C4-2B (cell line): Measurements from ENCODE around the gene MEOX2.

Experiments
- ZFX ChIP-seq: fragments of 450-650 bp; IDR thresholded peaks from 2 replicates; pipeline ENCODE4 v1.6.1; 2017
- TF ChIP-seq, protein P1 (sequence below): fragments of 450-650 bp; conservative IDR thresholded peaks from 2 replicates; pipeline ENCODE4 v1.5.1; 2017; ENCODE audit warnings: mild to moderate bottlenecking

DNA sequence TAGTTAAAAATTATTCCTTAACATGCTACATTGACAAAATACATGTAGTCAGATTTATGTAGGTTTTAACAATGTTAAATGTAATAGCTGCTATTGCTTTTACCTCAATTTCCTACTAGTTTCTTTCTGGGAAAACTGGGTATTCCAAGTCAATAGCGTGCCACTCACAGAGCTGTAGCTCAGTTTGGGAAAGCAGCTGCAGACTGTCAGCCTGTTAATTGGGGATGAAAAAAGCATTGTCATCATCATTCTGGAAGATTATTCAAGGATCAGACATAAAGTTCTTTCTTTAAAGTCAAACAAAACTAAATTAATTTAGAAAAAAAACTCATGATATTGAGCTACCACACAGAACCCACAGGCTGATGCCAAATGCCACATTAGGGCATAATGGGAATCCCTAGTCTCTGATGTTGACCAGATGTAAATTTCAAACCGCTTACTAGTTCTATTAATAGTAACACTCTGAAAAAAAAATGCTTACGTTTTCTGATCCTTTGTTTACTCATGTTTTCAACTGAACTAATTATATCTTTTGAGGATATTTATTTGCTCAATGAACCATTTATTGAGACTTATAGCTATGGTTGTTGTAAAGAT is 105.0 kb downstream of the MEOX2 start:
- TF ChIP-seq, protein P1, sequence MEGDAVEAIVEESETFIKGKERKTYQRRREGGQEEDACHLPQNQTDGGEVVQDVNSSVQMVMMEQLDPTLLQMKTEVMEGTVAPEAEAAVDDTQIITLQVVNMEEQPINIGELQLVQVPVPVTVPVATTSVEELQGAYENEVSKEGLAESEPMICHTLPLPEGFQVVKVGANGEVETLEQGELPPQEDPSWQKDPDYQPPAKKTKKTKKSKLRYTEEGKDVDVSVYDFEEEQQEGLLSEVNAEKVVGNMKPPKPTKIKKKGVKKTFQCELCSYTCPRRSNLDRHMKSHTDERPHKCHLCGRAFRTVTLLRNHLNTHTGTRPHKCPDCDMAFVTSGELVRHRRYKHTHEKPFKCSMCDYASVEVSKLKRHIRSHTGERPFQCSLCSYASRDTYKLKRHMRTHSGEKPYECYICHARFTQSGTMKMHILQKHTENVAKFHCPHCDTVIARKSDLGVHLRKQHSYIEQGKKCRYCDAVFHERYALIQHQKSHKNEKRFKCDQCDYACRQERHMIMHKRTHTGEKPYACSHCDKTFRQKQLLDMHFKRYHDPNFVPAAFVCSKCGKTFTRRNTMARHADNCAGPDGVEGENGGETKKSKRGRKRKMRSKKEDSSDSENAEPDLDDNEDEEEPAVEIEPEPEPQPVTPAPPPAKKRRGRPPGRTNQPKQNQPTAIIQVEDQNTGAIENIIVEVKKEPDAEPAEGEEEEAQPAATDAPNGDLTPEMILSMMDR, result no peak
- TF ChIP-seq ZFX, result no peak
